CD4-positive, alpha-beta T cell treated with Interferon gamma for 1 hour (primary cell): ENCODE results near the gene TRMT1.
A peak's percentile ranks its signal among the peaks of the same experiment; 100 is the strongest.
"Not testable (repeated sequence)": the region's sequence is repeated elsewhere in the genome, so short reads cannot be mapped to it uniquely, and the experiment has no call there.

Experiments used
- DNase-seq: peaks from one replicate; pipeline ENCODE4 v3.0.0-alpha.2; 2020

TRMT1 gene

GRCh38 chr19:13116282-13117175 is at the start of gene TRMT1:
Gene TRMT1 (minus strand): TSS chr19:13116740. CDS start chr19:13116399, 341 bp downstream.
- DNase-seq: peak; percentile 85

- DNase-seq: not testable (repeated sequence)
These were observed 49.6 kb upstream of the TRMT1 start for GRCh38 chr19:13166151-13166550.

- no peak for DNase-seq
These were observed 48.8 kb upstream of the TRMT1 start for GRCh38 chr19:13165162-13165997.

GRCh38 chr19:13164343-13165161 is 48.0 kb upstream of the TRMT1 start:
- DNase-seq: peak; percentile 34

GRCh38 chr19:13163609-13164342 is 47.2 kb upstream of the TRMT1 start:
- DNase-seq: peak; percentile 35

GRCh38 chr19:13162724-13163608 is 46.4 kb upstream of the TRMT1 start:
- peak; percentile 86 for DNase-seq

GRCh38 chr19:13160557-13160956 is 44.0 kb upstream of the TRMT1 start:
- no peak for DNase-seq

GRCh38 chr19:13159713-13160112 is 43.2 kb upstream of the TRMT1 start:
- DNase-seq: no peak

GRCh38 chr19:13155472-13156359 is 39.2 kb upstream of the TRMT1 start:
- DNase-seq: peak; percentile 93

GRCh38 chr19:13154911-13155471 is 38.5 kb upstream of the TRMT1 start:
- peak; percentile 90 for DNase-seq

- peak; percentile 75 for DNase-seq
These were observed 37.8 kb upstream of the TRMT1 start for GRCh38 chr19:13154241-13154778.

- DNase-seq: no peak
These were observed 37.2 kb upstream of the TRMT1 start for GRCh38 chr19:13153569-13154240.

GRCh38 chr19:13152974-13153568 is 36.5 kb upstream of the TRMT1 start:
- DNase-seq: peak; percentile 96

GRCh38 chr19:13152356-13152973 is 35.9 kb upstream of the TRMT1 start:
- no peak for DNase-seq

- peak; percentile 96 for DNase-seq
These were observed 35.2 kb upstream of the TRMT1 start for GRCh38 chr19:13151605-13152355.

GRCh38 chr19:13150931-13151604 is 34.5 kb upstream of the TRMT1 start:
- DNase-seq: peak; percentile 32
